Neural cell (in vitro differentiated cells): ENCODE results near the gene RPS5. TPM values are rescaled to one million over a fixed set of nuclear protein-coding genes. Genes with fewer than 3 reads are reported as not detected.

Source experiments
- H2AFZ ChIP-seq: fragments of 200-600, 300-800 bp; sonication (generic), shearing (Covaris generic); 2 replicates; pipeline ENCODE4 v1.6.0; 2014; ENCODE audit warnings: low read depth, mild to moderate bottlenecking, antibody characterized with exemption, low read length, moderate library complexity
- H3F3A ChIP-seq: fragments of 200-600 bp; shearing (Covaris generic); 2 replicates; pipeline ENCODE4 v1.6.1; 2016; ENCODE audit warnings: mild to moderate bottlenecking, moderate library complexity, mixed read lengths, antibody characterized with exemption, low read length; ENCODE audit not compliant: insufficient read depth, poor library complexity, severe bottlenecking
- H3K27ac ChIP-seq: fragments of 200-600, 300-800 bp; sonication (generic), shearing (Covaris generic); 2 replicates; pipeline ENCODE4 v1.5.1; 2014; ENCODE audit warnings: mild to moderate bottlenecking, low read length, moderate library complexity
- H3K27me3 ChIP-seq: fragments of 300-800, 200-600 bp; sonication (generic), shearing (Covaris generic); 2 replicates; pipeline ENCODE4 v1.6.0; 2014; ENCODE audit warnings: mild to moderate bottlenecking, low read depth, low read length, moderate library complexity; ENCODE audit not compliant: insufficient read depth
- H3K36me3 ChIP-seq: fragments of 300-800, 200-600 bp; sonication (generic), shearing (Covaris generic); 2 replicates; pipeline ENCODE4 v1.5.1; 2014; ENCODE audit warnings: mild to moderate bottlenecking, antibody characterized with exemption, low read length, moderate library complexity; ENCODE audit not compliant: insufficient read depth
- H3K4me2 ChIP-seq: fragments of 300-800, 200-600 bp; sonication (generic), shearing (Covaris generic); 2 replicates; pipeline ENCODE4 v1.6.0; 2014; ENCODE audit warnings: mild to moderate bottlenecking, low read length
- H3K4me3 ChIP-seq: fragments of 300-800, 200-600 bp; sonication (generic), shearing (Covaris generic); 2 replicates; pipeline ENCODE4 v1.5.1; 2014; ENCODE audit warnings: mild to moderate bottlenecking, low read length, moderate library complexity
- H3K79me2 ChIP-seq: fragments of 200-600 bp; shearing (Covaris generic); replicated peaks from 2 replicates; pipeline ENCODE4 v1.6.0; 2014; ENCODE audit warnings: mild to moderate bottlenecking, low read length, moderate library complexity; ENCODE audit not compliant: insufficient read depth
- H3K9ac ChIP-seq: fragments of 300-800, 200-600 bp; sonication (generic), shearing (Covaris generic); 2 replicates; pipeline ENCODE4 v1.6.1; 2016; ENCODE audit warnings: mild to moderate bottlenecking, low read length, mixed read lengths
- H3K9me2 ChIP-seq: fragments of 200-600 bp; shearing (Covaris generic); 2 replicates; pipeline ENCODE4 v1.6.1; 2016; ENCODE audit warnings: mild to moderate bottlenecking, low read length, mixed read lengths; ENCODE audit not compliant: insufficient read depth
- H3K9me3 ChIP-seq: fragments of 200-600, 300-800 bp; sonication (generic), shearing (Covaris generic); 2 replicates; pipeline ENCODE4 v1.6.1; 2016; ENCODE audit warnings: mild to moderate bottlenecking, mixed run types, low read length, moderate library complexity, mixed read lengths
- H4K20me1 ChIP-seq: fragments of 200-600 bp; shearing (Covaris generic); 2 replicates; pipeline ENCODE4 v1.6.1; 2016; ENCODE audit warnings: mild to moderate bottlenecking, mixed run types; ENCODE audit not compliant: insufficient read depth
- CTCF ChIP-seq: fragments of 450-650 bp; IDR thresholded peaks from 2 replicates; pipeline ENCODE4 v1.5.1; 2014; ENCODE audit warnings: antibody characterized with exemption, mild to moderate bottlenecking, moderate library complexity; ENCODE audit not compliant: poor library complexity, severe bottlenecking
- EP300 ChIP-seq: fragments of 450-650 bp; conservative IDR thresholded peaks from 2 replicates; pipeline ENCODE4 v1.6.1; 2014; ENCODE audit warnings: antibody characterized with exemption, mild to moderate bottlenecking, moderate library complexity; ENCODE audit not compliant: poor library complexity, severe bottlenecking
- EZH2 ChIP-seq: fragments of 200-600, 300-800 bp; shearing (Covaris generic), sonication (generic); IDR thresholded peaks from 2 replicates; pipeline ENCODE4 v1.6.1; 2014; ENCODE audit warnings: antibody characterized with exemption, low read length, borderline replicate concordance, mild to moderate bottlenecking; ENCODE audit not compliant: insufficient read depth, poor library complexity, severe bottlenecking
- MXI1 ChIP-seq: fragments of 450-650 bp; conservative IDR thresholded peaks from 2 replicates; pipeline ENCODE4 v1.6.1; 2014; ENCODE audit warnings: antibody characterized with exemption, mild to moderate bottlenecking; ENCODE audit not compliant: poor library complexity, severe bottlenecking
- POLR2AphosphoS5 ChIP-seq: IDR thresholded peaks from 2 replicates; pipeline ENCODE4 v1.6.1; 2012
- RAD21 ChIP-seq: fragments of 450-650 bp; conservative IDR thresholded peaks from 2 replicates; pipeline ENCODE4 v1.6.1; 2014; ENCODE audit warnings: antibody characterized with exemption, mild to moderate bottlenecking, moderate library complexity
- SMC3 ChIP-seq: fragments of 450-650 bp; conservative IDR thresholded peaks from 2 replicates; pipeline ENCODE4 v1.6.1; 2014; ENCODE audit warnings: antibody characterized with exemption, mild to moderate bottlenecking, moderate library complexity; ENCODE audit not compliant: poor library complexity
- TAF1 ChIP-seq: IDR thresholded peaks from 2 replicates; pipeline ENCODE4 v1.6.1; 2012; ENCODE audit warnings: low read depth
- polyA plus RNA-seq: library from polyadenylated mRNA; depleted of rRNA; stranded (reverse); fragments of >200 nt; gene quantifications from 2 replicates; pipeline ENCODE4 v1.2.3, GENCODE V29; 2014
- TF ChIP-seq, protein P1 (sequence below): IDR thresholded peaks from 2 replicates; pipeline ENCODE4 v1.6.1; 2012; ENCODE audit warnings: borderline replicate concordance

The RPS5 gene
- polyA plus RNA-seq, 1 donor from 2014 or later = 1,514 TPM

- Histone ChIP-seq H3K9me3 (no peaks in the 10 kb centered on the region), H3K9me2 (no peaks in the 10 kb centered on the region), H3K27me3 (no peaks in the 10 kb centered on the region)
Measured at GRCh38 chr19:58397533-58398037, 10.5 kb downstream of the RPS5 start.

DNA sequence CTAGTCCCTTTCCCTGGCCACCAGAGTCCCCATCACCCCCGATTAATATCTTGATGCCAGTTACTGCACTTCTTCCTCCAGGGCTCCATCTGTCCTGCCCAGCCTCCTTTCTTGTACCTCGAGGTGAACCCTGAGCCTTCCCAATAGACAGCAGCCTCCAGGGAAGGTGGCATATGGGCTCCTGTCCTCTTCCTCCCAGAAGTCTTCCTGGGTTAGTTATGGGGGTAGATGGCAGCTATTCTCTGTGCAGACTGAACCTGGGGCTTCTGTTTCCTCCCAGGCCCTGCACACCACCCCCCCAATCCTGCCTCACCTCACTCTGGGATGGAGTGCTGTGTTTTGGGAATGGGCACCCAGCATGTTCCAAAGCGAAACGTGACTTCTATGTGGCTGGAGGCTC is 11.0 kb downstream of the RPS5 start:
- no peaks in the 10 kb centered on the region for H3F3A ChIP-seq
- H3K9me3 ChIP-seq = no peaks in the 10 kb centered on the region
- H4K20me1 ChIP-seq = no peaks in the 10 kb centered on the region
- no peaks in the 10 kb centered on the region for H3K27me3 ChIP-seq
- no peak for TF ChIP-seq POLR2AphosphoS5
- no peak for TF ChIP-seq CTCF
- TF ChIP-seq TAF1 = no peak
- TF ChIP-seq MXI1 = no peak
- no peak for TF ChIP-seq SMC3
- no peak for TF ChIP-seq EP300
- no peak for TF ChIP-seq EZH2
- TF ChIP-seq RAD21 = no peak
- TF ChIP-seq, protein P1, sequence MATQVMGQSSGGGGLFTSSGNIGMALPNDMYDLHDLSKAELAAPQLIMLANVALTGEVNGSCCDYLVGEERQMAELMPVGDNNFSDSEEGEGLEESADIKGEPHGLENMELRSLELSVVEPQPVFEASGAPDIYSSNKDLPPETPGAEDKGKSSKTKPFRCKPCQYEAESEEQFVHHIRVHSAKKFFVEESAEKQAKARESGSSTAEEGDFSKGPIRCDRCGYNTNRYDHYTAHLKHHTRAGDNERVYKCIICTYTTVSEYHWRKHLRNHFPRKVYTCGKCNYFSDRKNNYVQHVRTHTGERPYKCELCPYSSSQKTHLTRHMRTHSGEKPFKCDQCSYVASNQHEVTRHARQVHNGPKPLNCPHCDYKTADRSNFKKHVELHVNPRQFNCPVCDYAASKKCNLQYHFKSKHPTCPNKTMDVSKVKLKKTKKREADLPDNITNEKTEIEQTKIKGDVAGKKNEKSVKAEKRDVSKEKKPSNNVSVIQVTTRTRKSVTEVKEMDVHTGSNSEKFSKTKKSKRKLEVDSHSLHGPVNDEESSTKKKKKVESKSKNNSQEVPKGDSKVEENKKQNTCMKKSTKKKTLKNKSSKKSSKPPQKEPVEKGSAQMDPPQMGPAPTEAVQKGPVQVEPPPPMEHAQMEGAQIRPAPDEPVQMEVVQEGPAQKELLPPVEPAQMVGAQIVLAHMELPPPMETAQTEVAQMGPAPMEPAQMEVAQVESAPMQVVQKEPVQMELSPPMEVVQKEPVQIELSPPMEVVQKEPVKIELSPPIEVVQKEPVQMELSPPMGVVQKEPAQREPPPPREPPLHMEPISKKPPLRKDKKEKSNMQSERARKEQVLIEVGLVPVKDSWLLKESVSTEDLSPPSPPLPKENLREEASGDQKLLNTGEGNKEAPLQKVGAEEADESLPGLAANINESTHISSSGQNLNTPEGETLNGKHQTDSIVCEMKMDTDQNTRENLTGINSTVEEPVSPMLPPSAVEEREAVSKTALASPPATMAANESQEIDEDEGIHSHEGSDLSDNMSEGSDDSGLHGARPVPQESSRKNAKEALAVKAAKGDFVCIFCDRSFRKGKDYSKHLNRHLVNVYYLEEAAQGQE = no peak
- peaks cover 12% of the 10 kb centered on the region for H3K79me2 ChIP-seq
- H3K9ac ChIP-seq = no peak overlapping the region
- H2AFZ ChIP-seq = no peak overlapping the region
- H3K4me2 ChIP-seq = no peak overlapping the region
- no peaks in the 10 kb centered on the region for H3K9me2 ChIP-seq
- no peak overlapping the region for H3K4me3 ChIP-seq
- no peak overlapping the region for H3K27ac ChIP-seq
- H3K36me3 ChIP-seq = no peaks in the 10 kb centered on the region

More at GRCh38 chr19:58397533-58398037, 10.5 kb downstream of the RPS5 start:
- Histone ChIP-seq H2AFZ (no peak overlapping the region), H3F3A (no peaks in the 10 kb centered on the region), H3K9ac (no peak overlapping the region), H4K20me1 (no peaks in the 10 kb centered on the region), H3K4me3 (no peak overlapping the region), H3K36me3 (no peaks in the 10 kb centered on the region), H3K4me2 (no peak overlapping the region), H3K79me2 (peaks cover 12% of the 10 kb centered on the region), H3K27ac (no peak overlapping the region)
- no peak for TF ChIP-seq RAD21
- no peak for TF ChIP-seq MXI1
- TF ChIP-seq, protein P1 = no peak
- TF ChIP-seq TAF1 = no peak
- no peak for TF ChIP-seq EP300
- no peak for TF ChIP-seq CTCF
- no peak for TF ChIP-seq POLR2AphosphoS5
- no peak for TF ChIP-seq EZH2
- no peak for TF ChIP-seq SMC3
